Stomach (tissue), 4 donors: ENCODE data around the gene NFATC2.

ENCODE experiments used
- CTCF ChIP-seq, 7 experiments: fragments of 450-650 bp in 4 of 7; fragments of 200-600 bp in 3 of 7; sonication (generic) in 3 of 7; IDR thresholded peaks; one replicate each; pipeline ENCODE4 v1.5.1; 2016 to 2019; ENCODE audit warnings: antibody characterized with exemption in 7 of 7, control low read depth in 2 of 7, mild to moderate bottlenecking in 1 of 7
- POLR2A ChIP-seq, 4 donors: fragments of 450-650 bp; IDR thresholded peaks; one replicate each; pipeline ENCODE4 v1.6.1; 2016; ENCODE audit warnings: antibody characterized with exemption in 4 of 4, control low read depth in 2 of 4, mild to moderate bottlenecking in 1 of 4, moderate library complexity in 1 of 4
- POLR2AphosphoS5 ChIP-seq, 3 donors: sonication (generic); formaldehyde crosslinking; IDR thresholded peaks; one replicate each; pipeline ENCODE4 v1.6.1; 2016; ENCODE audit warnings: antibody characterized with exemption in 3 of 3

GRCh38 chr20:51404297-51405060, 138.0 kb downstream of the NFATC2 start:
- TF ChIP-seq CTCF (IDR thresholded peaks at IDR 0.05), result no peak
- TF ChIP-seq POLR2A (IDR thresholded peaks at IDR 0.05), result no peak
- no peak for TF ChIP-seq POLR2AphosphoS5 (IDR thresholded peaks at IDR 0.05)
